GM18498 (cell line): ENCODE data around the gene CARMIL3.

Experiments used
- ATAC-seq: cut with Tn5 transposase; IDR thresholded peaks from one replicate; pipeline ENCODE4 v1.9.1; 2021; ENCODE audit warnings: mild to moderate bottlenecking, moderate library complexity; ENCODE audit not compliant: unreplicated experiment

Gene CARMIL3

DNA sequence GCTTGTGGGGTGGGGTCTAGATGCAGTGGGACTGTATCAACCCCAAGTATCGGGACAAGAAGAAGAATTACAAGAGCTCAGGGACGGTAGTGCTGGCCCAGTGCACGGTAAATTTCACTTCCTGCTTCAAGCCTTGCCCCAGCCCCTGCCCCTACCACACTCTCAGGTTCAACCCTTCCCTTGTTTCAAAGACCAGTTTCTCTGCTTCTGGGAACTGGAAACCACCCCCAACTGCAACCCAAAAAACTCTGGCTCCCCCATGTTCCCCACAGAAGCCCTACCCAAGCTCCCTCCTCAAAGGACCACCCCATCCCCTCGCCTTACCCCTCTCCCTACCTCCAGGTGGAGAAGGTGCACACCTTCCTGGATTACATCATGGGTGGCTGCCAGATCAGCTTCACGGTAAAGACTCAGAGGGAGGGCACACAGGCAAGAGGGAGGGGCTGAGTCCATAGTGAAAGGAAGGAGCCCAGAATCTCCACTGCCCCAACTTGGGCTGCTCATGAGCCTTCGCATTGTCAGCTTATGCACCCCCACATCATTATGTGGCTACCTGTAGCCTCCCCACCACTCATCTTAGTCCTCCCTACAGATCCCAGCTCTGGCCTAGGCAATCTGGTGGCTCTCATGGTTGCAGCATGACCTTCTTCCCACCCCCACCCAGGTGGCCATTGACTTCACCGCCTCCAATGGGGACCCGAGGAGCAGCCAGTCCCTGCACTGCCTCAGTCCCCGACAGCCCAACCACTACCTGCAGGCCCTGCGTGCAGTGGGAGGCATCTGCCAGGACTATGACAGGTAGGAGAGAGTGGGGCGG is 23.9 kb downstream of the CARMIL3 start:
- no peak for ATAC-seq

DNA sequence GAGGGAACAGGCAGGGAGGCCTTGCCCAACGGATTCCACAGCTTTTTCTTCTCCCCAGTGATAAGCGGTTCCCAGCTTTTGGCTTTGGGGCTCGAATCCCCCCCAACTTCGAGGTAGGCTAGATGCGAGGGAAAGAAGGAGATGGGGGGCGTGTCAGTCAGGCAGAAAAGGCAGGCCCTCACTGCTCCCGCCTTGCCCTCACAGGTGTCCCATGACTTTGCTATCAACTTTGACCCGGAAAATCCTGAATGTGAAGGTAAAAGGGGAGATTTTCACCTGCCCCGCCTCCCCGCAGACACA is 24.4 kb downstream of the CARMIL3 start:
- no peak for ATAC-seq

DNA sequence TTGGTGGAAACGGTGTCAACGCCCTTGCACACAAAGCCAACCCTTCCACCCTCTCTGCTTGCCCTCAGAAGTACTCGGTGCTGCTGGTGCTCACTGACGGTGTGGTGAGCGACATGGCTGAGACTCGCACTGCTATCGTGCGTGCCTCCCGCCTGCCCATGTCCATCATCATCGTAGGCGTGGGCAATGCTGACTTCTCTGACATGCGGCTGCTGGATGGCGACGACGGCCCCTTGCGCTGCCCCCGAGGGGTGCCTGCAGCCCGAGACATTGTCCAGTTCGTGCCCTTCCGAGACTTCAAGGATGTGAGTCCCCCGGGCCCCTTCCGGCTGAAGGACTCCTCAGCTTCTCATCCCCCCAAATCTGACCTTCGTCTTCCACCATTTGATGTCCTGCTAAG is 25.3 kb downstream of the CARMIL3 start:
- no peak for ATAC-seq

DNA sequence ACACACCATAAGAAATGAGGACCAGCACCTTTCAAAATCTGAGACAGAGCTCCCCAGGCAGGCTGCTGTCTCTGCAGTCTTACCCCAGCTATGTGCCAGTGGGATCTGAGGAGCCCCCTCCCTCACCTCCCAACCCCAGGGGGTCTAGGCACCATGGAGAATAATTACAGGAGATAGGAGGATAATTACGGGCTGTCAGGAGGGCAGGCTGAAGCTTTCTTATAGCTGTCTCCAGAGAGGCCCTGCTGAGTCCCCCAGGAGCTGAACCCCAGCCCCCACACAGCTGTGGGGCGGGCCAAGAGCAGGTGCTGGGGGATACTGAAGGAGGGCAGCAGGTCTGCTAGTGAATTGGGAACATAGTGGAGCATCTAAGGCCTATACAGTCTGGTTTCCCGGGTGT is 26.3 kb downstream of the CARMIL3 start:
- no peak for ATAC-seq

DNA sequence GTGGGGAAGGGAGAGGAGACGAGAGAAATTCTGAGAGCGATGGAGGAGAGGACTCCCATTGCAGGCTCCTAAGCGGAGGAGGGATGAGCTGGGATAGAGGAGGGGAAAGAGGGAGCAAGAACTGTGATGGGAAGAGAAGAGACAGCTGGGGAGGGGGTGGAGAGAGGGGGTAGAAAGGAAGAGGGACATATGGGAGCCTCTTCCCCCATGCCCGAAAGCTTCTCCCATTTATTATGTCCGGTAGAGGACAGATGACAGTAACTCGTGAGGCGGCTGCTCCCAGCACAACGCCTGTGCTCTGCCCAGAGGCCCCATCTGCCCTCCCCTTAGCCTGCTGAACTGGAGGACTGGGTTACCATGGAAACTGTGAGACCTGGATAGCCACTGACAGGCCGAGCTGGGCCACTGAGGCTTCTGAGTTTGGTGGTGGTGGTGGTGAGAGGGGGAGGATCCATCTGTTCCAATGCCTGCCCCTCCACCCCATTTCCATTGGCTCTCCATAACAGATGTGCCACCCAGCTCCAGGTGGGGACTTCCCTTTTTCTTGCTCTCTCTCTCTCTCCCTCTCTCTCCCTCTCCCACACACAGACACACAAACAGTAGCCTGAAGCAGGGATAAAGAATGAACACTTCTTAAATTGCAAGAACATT is 27.8 kb downstream of the CARMIL3 start:
- ATAC-seq = no peak

DNA sequence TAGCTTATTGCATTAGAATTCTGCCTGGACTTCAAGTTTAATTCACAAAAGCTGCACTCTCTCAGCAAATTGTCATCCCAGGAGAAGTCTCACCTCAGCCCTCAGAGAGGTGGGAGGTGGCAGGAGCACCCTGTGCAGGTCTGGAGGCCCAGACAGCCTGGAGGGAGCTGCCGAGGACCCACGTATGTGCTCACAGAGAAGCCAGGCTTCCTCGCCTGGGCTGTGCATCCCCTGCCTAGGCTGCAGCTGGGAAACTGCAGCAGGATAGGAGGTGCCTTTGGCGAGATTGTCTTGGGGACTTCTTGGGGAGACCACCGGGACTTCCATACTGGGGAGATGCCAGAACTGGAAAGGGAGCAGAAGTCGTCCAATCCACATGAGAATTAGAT is 28.3 kb downstream of the CARMIL3 start:
- no peak for ATAC-seq

DNA sequence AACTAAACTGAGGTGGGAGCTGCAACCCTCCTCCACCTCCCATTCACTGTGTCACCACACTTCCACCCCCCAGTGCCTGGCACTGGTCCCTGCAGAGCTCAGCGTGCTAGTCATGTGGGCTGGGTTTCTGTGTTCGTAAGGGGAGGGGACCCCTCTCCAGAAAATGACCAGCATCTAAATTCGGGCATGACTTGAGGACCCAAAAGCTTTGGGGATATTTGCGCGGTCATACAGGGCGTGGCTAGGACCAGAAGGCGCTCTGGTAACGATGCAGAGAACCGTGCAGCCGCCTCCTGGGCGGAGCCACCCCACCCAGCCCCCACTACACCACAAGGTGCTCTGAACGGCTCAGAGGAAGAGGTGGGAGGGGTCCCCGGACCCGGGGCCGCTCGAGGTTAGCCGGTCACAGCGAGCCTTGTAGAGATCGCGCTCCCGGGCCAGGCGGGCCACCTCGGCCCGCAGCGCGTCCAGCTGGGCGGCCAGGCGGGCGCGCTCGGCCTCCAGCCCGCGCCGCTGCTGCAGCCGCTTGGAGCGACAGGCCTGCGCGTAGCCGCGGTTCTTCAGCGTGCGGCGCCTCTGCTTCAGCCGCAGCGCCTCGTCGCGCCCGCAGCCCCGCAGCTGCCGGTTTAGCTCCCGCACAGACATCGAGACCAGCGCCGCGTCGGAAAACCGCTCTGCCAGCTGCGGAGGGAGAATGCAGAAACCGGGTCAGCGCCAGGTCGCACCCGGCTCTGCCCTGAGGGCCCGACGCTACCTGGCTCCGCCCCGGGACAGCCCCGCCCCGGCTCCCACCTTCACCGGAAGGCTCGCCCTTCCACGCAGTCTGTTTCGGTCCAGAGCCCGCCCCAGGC is 29.3 kb downstream of the CARMIL3 start:
- ATAC-seq = peak; percentile 88

DNA sequence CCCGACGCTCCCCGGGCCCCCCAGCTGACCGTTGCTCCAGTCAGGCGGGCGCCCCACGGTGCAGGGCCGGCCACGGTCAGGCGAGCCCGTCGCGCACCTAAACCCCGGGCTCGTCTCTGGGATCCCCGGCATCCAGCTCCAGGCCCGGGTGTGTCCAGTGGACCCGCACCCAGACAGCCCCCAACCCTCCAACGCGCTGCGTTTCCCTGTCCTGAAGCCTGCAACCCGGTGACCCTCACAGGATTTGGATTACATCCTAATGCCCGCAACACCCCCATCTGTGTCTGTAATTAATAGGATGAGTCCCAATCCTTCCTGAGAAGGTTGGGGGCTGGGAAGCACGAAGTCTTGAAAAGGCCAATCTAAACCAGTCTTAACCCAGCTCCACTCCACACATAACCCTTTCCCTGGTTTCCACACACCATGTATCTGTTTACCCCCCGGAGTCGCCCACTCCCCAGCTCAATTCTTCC is 30.0 kb downstream of the CARMIL3 start:
- ATAC-seq = no peak

DNA sequence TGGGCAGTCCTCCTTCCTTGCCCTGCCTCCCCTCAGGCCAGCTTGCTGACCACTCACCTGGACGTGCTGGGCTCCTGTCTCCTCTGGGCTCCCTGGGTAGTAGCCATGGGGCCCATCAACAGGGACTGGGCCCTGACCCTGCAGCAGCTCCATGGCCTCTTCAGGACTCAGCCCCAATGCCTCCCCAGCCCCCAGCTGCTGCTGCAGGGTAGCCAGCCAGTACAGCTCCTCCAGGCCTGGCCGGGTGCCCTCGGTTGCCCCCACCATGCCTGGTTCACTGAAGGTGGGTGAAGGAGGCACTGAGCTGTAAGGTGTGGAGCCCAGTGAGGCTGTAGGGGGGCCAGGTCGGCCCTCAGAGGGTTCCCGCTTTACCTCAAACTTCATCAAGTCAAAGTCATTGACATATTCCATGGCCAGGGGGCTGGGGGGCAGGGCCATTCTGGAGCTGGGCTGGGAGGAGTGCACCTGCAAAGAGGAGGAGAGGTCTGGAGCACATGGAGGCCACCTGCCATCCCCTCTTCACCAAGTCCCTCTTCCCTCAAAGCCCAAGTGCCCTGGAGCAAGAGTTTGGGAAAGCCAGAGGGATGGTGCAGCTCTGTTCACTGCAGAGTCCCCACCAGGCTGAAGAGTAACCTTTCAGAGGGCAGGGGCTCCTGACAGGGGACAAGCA is 30.7 kb downstream of the CARMIL3 start:
- no peak for ATAC-seq

DNA sequence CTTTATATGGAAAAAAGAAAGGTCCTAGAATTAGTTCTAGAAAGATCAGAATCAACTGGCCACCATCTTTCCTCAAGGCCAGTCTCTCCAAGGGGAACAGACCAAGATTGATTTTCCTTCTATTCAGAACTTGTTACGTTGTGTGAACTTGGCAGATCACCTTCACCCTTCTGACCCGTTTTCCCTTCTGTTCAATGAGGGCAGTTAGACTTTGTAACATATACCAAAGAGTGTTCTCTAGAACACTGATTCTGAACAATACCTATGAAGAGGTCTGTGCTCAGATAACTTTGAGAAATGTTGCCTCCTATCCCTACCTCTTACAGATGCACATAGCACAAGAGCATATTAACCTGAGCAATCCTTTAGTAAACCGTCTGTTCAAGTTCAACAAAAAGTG is 31.7 kb downstream of the CARMIL3 start:
- no peak for ATAC-seq

DNA sequence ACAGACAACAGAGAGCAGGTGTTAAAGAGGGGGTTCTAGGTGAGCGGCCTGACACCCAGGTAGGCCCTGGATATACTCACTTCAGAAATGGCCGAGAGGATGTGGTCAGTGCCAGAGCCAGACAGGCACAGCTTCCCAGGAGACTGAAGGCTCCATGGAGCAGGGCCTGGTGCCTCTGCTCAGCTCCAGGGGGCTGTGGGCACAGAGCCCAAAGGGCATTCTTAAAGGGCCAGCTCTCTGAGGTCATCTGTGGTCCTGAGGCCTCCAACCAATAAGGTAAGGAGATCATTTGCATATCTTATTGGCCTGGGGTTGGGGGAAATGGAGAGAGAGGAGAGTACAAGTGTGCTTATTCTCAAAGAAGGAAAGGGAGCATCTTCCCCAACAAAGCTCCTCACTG is 32.6 kb downstream of the CARMIL3 start:
- ATAC-seq = no peak

DNA sequence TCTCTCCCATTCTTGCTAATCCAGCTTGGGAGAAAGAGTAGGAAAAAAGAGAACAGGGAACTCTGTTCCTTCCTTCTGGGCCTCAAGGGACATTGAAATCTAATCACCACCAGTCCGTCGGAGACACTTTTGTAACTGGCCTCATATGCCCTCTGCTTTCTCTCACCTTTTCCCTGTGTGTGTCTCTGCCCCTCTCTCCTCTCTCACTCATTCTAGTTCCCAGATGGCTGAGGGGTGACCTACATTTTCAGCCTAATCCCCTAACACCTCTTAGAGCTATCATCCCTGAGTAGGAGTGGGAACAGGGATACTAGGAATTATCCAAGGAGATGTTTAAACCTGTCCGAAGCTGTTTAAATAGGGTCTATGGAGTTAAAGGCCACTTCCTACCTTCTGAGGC is 33.4 kb downstream of the CARMIL3 start:
- no peak for ATAC-seq

DNA sequence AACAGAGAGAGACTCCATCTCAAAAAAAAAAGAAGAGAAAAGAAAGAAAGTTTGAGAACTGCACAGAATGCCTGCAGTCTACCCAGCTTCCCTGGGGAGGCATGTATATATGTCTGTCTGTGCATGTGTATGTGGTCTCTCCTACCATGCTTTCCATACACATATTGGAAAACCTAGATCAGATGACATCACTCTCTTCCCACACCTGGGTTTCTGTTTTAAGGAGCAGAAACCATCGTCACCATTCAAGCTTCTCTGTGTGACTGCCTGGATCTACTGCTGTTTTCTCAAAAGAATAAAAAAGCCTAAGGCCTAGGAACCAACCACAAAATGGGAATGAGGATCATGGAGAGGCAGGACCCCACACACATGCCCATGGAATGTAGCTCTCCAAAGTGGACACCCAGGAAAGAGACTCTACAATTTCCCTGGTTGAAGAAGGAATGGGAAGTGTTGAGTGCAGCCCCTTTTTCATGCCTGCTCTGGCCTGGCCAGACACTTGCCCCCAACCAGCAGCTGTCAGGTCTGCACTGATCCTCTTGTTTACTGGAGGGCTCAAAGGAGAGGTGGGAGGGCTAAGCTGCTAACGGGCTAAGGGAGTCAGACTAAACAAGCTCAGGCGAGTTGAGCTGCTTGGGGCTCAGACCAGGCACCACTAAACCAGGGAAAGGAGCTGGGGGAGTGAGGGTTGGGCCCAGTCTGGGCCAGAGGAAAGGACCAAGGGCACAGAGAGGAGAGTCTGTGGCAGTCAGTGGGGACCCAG is 34.6 kb downstream of the CARMIL3 start:
- no peak for ATAC-seq

DNA sequence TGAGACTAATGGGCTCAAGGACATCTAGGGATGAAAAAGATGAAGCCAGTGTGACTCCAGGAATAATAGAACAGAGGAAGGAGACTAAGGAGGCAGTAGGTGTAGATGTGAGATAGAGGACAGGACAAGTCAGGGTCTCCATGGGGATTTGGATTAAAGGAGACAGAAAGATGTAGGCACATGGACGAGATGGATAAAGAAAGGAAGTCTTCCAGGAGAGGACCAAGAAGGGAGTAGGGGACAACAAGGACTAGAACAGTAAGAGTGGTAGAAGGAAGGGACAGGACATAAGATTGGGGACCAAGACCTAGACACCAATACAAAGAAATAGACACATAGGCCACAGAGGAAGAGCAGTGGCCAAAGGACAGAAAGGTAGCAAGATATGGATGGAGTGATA is 35.2 kb downstream of the CARMIL3 start:
- ATAC-seq = no peak

DNA sequence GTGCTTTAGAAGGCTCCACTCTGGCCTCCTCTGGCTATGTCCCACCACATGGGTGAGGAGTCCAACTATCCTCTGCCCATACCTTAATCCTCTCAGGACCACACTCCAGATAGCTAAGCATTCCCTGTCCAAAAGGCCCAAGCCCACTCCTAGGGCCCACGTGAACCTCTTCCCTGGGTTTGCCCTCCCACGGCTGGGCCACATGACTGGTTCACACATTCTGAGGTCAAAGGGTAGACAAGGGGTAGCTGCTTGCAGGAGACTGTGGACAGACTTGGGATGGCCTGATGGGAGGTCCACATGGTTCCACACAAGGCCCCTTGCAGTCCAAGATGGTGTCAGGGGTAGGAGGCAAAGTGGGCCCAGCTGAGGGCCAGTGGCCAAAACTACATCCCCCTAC is 36.3 kb downstream of the CARMIL3 start:
- ATAC-seq = no peak

DNA sequence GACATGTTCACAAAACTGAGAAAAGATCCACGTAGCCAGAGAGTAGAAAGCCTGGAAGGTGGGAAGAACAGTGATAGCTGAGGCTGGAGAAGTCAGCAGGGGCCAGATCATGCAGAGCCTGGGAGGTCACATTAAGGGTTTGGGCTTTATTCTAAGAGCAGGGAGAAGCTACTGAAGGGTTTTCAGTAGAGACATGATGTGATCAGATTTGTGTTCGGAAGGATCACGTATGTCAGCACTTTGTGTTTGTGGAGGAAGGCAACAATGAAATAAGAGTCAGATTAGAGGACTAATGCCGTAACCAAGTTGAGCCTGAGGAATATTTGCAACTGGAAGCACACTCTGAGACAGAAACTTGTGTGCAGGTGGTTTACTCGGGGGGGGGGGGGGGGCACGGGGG is 38.1 kb downstream of the CARMIL3 start:
- ATAC-seq = no peak

DNA sequence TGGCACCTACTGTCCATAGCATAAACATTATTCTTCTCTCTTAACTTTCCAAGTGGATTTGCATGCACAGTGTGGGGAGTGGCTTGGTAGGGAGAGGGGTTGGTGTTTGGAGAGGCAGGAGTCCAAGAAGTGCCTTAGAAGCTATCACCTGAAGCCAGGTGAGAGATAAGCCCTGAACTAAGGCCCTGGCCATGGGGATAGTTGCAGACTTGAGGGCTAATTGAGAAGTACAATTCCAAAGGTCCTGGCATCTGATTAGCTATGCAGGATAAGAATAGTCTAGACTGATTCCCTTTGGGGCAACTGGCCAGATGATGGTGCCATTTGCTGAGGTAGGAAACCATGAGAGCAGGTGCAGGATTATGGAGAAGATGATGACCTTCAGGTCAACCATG is 40.3 kb downstream of the CARMIL3 start:
- no peak for ATAC-seq

DNA sequence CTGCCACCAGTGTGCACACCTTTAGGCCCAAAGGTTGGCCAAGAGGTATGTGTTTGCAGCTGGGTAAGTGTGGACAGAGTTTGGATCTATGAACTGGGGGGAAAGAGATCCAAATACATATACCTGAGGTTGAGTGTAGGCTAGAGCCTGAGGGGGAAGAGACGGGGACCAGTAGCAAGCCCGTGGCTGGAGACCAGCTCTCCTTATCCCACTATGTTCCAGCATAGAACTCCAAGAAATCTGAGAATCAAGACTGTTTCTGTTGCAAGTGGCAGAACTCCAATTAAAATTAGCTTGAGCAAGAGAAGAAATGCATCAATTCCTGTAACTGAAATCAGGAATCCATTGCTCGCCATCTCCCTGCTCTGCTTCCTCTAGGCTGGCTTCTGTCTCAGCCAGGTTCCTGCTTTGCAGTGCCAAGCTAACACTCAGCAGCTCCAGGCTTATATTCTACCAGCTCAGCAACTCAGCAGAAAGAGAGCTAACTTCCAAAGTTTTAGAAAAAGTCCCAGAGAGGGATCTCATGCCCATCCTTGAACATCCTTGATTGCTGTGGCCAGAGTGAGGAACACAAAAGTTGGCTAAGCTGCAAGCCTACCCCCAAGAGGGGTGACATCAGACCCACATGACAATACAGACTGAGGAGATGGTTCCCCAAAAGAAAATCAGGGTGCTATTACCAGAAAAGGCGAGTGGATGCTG is 40.8 kb downstream of the CARMIL3 start:
- ATAC-seq = no peak

DNA sequence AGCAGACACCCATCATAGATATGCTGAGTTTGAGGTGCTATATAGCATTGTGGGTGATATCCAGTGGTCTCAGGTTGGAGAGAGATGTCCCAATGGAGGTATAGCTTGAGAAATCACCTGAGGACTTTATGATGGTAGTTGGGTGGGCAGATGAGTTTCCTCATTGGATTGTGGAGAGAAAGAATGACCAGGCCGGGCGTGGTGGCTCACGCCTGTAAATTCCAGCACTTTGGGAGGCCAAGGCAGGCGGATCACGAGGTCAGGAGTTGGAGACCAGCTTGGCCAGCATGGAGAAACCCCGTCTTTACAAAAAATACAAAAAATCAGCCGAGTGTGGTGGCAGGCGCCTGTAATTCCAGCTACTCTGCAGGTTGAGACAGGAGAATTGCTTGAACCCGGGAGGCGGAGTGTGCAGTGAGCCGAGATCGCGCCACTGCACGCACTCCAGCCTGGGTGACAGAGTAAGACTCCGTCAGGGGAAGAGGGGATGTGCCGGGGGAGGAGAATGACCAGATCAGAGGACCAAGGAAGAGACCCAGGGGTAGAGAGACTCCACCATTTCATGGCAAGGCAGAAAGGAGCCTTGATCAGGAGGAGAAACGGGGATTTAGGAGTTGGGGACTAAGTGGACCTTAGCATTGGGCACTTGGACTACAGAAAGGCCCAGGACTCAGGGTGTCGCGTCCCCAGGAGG is 41.5 kb downstream of the CARMIL3 start:
- ATAC-seq = no peak
